Lung microvascular endothelial cell (primary cell): ENCODE data around the gene SEC61A1. TPM values are rescaled to one million over a fixed set of nuclear protein-coding genes. Genes with fewer than 3 reads are reported as not detected.
A peak's percentile ranks its signal among the peaks of the same experiment; 100 is the strongest.

Experiments
- DNase-seq, 2 donors: peaks; one replicate each; pipeline versions ENCODE4 v3.0.0 to v3.0.0-alpha.2; 2010; ENCODE audit warnings: low read depth in 2 of 2
- total RNA-seq: library from RNA; depleted of rRNA; stranded (reverse); fragments of >200 nt; gene quantifications from 2 replicates; pipeline ENCODE4 v1.2.1, GENCODE V29; 2014

Gene SEC61A1
- total RNA-seq, result 166 and 203 TPM in 2 replicates

DNA sequence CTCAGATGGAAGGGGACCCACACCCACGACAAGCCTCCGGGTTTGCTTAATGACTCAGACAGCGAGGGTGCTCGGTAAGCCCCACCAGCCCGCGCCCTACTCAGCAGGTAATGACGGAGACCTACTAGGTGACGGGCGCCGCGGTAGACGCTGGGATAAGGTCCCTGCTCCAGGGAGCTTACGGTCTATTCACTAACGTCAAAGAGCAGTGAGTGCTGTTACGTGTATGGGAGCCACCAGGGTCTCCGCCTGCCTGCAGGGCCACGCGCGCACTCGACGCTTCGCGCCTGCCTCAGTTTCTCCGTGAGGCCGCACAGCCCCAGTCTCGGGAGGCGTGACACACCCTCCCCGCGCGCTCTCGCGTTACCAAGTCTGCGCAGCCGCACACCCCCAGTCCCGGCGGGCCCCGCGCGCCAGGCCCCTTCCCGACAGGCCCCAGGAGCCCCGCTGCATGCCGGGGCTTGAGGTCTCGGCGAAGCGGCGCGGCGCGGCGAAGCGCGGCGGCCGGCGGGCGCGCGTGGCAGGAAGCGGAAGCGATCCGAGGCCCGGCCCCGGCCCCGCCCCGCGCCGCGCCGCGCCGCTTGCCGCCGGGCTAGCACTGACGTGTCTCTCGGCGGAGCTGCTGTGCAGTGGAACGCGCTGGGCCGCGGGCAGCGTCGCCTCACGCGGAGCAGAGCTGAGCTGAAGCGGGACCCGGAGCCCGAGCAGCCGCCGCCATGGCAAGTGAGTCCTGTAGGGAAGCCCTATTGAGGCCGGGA lies at the start of gene SEC61A1:
SEC61A1 (plus strand) TSS at position 601 of the 758 bp plus-strand sequence; CDS start at position 717, 116 bp downstream.
- DNase-seq, result peak; percentile 96 to 97

DNA sequence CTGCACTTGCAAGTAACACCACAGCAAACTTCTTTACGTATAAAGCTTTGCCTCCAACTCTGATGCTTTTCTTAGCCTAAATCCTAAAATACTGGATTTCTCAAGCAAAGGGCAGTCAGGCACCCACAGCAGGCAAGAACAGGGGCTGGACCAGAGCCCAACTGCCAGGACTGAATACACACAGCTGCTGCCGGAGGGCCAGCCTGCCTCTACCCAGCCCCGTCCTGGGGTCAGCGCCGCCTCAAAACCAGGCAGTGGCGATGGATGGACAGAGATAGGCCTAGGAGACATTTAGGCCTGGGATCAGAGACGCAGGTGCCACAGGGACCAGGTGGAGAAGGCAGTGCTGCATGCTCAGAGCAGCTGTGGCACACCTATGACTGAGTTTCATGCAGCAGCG lies 47.6 kb upstream of the SEC61A1 start:
- no peak for DNase-seq

DNA sequence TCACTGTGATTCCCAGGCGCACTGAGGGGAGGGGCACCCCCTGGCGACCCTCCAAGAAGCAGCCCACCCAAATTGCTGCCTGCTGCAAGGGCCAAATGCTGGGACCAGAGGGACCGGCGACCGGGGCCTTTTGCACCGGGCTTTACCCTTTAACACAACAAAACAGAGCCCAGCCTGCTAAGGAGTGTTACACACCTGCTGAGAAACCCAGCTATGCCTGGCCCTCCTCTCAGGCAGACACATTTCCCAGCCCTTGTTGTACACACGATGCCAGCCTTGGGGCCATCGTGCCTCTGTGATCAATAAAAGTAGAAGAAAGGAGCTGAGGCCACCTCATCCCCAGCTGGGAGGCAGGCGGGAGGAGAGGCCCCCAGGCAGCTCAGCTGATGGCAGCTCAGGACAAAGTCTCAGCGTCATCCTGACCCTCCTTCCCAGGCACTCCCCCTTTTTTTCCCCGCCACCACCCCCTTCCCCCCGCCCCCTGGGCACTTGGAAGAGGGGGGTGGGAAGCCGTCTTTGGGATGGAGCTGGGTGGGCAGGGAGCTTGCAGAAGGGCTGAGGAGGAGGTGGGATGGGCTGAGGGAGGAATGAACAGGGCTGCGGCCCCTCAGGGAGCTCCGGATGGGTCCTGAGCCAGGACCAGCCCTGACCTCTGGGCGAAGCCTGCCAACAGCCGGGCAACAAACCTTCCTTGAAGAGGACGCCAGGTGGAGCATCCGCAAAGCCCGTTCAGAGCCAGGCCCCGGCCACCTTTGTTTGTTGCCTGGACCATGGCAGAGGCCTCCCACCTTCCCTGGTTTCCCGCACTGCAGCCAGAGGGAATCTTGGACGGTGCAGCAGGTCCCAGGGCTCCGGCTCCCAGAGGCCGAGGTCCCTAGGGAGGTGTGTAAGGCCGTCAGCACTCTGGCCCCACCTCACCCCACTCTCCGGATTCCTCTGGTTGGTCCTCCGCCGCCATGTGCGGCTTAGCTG lies 45.9 kb upstream of the SEC61A1 start:
- DNase-seq, result no peak

DNA sequence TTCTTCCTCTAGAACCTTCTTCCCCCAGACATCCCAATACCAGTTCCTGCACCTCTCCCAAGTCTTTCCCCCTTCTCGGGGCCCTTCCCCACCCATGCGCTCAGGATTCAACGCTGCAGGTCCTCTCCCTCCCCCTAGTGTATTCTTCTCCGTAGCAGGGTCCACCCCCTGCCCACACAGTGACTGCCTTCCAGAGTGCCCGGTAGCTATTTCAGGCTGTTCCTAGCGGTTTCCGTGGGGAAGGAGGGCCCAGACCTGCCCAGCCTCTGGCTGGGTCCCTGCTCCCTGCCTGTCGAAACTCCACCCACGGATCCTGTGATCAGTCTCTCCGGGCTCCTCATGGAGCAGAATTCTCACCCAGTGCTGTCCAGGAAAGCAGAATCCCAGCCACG lies 45.2 kb upstream of the SEC61A1 start:
- no peak for DNase-seq

DNA sequence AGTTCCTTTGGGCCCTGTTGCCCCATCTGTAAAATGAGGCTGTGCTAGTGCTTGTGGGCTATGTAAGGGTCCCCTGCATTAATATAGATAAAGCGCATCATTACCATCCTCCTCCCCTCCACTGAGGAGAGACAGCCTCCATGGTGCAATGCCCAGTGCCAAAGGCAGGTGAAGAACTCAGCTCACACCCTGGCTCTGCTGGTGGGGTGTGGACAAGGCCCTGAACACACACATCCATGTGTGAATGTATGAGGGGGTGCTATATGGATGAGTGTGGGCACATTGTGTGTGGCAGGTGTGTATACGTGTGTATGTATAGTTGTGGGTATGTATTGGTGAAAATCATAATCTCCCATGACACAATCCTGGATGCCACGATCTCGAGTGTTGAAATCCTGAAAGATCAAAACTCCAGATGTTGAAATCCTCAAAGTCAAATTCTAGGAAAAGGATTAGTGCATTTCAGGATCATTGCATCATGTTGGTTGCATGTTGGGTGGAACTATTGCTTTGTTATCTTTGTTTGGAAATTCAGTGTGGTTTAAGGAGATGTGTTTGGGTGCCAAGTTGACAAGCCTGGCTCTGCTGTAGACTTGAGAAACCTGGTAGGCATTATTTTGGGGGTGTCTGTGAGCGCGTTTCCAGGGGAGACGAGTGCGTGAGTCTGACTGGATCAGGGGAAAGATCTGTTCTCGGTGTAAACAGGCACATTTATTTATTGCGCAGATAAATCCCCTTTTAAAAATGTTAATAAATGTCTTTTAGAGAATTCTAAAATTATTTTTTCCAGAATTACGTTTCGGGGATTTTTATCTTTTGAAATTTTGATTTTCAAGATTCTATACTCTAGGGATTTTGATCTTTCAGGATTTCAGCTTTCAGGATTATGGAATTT lies 42.0 kb upstream of the SEC61A1 start:
- no peak for DNase-seq

DNA sequence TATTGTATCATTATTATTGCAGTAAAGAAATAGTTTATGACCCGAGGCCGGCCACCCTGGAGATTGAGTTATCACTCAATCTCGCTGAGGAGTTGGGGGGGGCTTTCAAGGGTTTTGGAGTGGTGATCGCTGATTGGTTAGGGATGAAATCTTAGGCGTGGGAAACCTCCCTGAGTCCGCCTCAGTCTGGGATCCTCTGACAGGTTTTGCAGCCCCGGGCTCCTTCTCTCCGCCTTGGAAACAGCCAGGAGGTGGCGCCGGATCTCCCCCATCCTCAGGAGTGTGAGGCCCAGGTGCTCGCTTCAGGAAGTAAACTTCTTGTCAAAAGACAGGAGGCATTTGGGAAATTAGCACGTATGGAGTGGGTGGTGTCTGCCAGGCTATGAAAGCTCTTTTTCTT lies 41.1 kb upstream of the SEC61A1 start:
- DNase-seq, result peak; percentile 10 to 17

DNA sequence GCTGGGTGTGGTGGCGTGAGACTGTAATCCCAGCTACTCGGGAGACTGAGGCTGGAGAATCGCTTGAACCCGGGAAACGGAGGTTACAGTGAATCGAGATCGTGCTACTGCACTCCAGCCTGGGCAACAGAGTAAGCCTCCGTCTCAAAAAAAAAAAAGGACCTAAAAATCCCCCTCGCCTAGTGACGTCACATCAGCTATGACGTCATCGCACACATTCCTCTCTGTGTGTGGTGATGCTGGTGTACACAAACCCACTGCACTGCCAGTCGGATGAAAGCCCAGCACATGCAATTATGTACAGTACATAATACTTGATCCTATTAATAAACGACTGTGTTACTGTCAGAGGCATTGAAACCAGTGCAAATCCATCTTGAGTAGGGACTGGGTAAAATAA lies 40.2 kb upstream of the SEC61A1 start:
- DNase-seq, result no peak

DNA sequence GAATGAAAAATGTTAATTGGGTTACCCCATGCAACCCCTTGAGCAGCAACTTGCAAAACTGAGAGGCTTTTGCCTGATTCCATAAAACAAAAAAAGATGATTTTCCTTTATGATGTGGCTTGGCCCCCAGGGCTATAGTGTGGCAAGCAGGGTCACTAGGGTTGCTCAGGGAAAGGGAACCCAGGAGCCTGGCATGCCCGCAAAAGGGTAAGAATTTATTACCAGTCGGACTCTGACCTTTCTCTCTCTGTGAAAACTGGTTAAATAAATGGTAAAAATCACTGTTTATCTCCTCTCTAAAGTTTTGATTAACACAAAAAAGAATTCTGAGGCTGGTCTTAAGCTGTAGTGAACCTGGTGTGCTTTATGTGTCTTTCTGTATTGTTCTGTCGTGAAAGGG lies 37.7 kb upstream of the SEC61A1 start:
- no peak for DNase-seq

DNA sequence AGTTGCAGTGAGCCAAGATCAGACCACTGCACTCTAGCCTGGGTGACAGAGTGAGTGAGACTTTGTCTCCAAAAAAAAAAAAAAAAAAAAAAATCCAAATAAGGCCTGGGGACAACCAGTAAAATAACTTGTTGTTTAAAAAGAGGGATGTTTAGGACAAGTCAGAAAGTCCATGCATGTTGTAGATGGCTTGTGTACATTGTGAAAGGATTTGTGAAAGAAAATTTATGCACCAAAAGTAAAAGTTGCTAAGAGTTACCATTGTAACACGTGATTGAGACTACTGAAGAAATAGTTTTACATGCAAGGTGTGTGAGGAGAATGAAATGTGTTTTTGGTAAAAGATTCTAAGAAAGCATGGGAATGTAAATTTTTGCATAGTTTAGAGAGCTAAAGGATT lies 35.7 kb upstream of the SEC61A1 start:
- DNase-seq, result no peak

DNA sequence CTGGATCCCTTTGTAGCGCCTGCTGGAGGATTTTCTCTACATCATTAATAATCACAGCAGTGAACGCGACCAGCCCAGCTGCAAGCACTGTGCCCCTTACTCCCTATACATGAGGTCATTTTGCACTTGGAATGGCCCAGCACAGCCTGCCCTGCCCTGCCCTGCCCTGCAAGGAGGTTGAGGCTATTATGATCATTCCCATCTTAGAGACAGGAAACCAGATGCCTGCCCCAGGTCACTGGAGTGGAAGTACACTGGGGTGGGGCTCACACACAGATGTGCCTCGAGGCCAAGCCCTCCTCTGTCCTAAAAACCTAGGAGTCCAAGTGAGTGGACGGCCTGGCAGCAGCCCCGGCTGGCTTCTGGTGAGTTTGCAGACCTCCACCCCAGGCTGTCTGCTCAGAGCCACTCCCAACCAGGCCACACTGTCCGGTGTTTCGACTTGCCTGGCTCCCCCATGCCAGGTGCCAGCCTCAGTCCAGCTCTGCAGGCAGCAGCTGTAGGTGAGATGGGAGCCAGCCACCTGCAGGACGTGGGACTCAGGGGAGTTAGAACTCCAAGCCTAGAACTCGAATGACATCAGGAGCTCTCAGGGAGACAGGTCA lies 30.4 kb upstream of the SEC61A1 start:
- no peak for DNase-seq

DNA sequence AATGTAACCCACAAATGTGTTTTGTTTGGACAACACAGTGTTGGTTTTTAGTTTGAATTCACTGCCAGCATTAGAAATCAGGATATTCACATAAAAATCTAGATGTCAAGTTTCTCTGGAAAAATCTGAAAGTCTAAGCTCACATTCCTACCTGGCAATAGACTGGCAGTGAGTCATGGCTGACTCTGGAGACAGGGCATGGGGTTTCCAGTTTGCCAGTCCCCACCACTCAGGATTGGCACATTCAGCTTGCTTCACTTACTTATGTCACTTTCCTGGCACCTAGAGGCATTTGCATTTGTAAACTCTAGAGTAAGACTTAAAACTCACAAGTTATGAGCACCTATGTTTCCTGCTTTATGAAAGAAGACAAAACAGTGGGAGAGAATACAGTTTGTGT lies 19.1 kb upstream of the SEC61A1 start:
- DNase-seq, result peak in 1 of 2 donors; percentile 19

DNA sequence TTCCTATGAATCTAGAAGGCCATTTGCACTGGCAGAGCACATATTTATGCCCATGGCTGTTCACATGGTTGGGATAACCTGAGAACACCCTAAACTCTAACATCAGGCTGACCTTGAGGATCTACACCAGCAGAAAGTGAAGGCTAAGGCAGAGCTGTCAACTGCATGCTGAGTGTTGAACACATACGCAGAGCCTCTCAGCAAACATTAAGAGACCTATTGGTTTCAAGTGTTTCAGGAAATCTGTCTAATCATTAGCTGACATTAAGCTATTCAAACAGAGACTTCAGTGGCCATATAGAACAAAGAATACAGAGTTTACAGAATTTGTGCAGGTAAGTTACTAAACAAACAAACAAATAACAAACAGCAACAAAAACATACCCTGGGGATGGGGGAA lies 16.1 kb upstream of the SEC61A1 start:
- DNase-seq, result no peak

DNA sequence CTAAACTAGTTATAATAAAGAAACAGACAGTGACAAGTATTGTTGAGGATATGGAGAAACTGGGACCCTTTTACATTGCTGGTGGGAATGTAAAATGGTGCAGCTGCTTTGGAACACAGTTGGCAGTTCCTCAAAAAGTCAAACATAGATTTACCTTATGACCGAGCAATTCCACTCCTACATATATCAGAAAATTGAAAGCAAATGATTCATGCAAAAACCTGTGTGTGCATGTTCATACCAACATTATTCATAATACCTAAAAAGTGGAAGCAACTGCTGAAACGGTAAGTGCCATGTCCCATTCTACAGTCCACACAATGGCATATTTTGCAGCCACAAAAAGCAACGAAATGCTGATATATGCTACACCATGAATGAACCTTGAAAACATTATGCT lies 12.2 kb upstream of the SEC61A1 start:
- DNase-seq, result no peak

DNA sequence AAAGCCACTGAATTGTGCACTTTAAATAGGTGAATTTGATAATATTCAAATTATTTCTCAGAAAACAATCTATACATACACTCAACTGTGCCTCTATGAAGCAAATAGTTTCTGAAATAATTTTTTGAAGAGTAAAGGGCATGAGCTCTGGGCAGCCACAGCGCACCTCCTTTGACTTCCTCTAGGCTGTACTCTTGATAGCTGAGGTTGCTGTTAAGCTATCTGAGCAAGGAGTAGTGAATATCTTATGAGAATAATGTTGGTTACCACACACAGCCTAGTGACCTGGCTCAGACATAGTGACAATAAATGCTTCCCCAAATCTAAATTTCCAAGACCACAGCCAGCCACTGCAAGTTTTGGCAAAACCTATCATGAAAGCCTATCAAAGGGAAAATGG lies 11.6 kb upstream of the SEC61A1 start:
- no peak for DNase-seq

DNA sequence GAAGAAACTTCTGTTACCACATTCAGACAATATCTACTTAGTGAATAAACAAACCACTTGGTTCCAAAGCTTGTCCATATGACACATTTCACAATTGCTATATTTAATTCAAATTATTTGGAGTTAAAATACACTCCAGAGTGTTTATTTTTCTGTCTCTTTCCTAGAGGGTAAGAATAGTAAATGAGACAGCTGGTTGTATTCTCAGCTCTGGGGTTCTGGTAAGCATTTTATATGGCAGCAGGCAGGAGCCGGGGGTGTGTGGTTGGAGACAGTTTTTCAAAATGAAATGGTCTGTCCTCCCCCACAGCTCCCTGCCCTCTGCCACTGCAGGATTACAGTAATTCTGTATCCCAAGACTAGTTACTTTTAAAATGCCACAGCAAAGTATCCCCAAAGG lies 10.9 kb upstream of the SEC61A1 start:
- DNase-seq, result no peak

DNA sequence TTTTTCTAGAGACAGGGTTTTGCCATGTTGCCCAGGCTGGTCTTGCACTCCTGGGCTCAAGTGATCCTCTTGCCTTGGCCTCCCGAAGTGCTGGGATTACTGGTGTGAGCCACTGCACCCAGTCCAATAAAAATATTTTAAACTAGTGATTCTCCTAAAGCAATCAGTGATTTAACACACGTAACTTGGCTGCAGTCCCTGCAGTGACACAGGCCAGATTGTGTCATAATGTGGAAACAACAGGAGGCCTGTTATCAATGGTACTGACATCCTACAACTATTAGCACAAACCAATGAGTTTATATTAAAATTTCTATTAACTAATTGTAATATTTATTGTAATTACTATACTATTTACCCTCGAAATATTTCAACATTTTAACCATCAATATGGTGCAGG lies 1.6 kb upstream of the SEC61A1 start:
- peak in 1 of 2 donors; percentile 69 for DNase-seq

DNA sequence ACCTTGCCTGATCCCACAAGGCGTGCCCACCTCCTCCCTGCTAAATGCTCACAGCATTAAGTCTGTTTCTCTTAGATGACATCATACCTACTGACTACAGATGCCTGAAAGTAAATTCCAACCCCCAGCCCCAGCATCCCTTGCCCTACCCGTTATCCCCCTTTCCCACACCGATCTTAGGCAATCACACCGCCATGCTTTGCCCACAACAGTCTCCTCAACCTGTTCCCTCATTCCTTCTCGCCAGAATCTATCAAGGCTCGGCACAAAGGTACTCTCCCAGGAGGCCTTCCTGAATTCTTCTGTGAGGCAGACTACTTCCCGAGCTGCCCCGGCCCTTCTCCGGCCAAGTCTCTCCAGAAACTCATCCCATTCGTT lies 789 bp upstream of the SEC61A1 start:
- DNase-seq, result no peak

DNA sequence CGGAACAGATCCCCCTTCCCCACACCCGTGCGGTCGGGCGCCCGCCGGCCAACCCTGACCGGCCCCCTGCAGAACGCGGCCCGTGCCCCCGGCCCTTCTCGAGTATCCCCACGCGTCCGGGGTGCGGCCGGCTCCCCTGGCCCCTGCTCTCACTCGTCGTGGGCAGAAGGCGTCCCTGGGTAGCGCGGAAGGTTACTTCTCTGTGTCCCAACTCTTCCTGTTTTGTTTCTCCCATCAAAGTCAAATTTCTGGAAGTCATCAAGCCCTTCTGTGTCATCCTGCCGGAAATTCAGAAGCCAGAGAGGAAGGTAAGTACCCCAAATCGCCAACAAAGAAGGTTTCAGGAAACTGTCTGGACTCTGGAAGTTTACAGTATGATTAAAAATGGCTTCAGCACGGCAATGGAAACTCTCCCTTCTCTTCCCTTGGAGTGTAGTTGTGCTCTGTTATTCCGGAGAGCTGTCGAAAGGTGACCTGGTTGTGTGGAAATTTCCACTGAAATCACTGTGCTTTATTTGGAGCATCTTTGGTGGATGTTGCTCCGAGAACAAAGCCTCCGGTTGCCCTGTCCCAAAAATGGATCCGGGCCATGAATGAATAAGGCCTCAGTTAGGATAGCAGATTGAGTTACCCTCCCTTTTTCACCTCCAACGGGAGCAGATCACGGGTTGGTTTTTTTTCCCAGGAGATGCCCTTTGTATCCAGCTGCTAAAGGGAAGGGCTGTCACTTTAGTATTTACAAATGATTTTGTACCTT lies 536 bp downstream of the SEC61A1 start:
- DNase-seq, result peak; percentile 19 to 72

DNA sequence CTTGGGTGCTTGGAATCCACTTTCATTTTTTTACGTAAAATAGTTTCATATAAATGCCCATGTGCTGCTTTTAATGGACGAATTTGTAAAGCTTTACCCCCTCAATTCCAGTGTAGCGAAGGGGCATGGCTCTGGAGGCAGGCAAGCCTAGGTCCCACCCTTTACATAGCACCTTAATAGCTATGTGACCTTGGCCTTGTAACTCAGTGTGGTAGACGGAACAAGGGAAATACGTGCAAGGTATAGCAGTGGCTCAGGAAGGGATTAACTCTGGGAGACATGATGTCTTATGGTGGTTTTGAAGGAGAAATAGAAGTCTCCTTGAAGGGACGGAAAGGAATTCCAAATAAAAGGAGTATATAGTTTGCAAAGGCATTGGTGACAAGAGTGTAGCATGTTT lies 1.4 kb downstream of the SEC61A1 start:
- DNase-seq, result no peak

DNA sequence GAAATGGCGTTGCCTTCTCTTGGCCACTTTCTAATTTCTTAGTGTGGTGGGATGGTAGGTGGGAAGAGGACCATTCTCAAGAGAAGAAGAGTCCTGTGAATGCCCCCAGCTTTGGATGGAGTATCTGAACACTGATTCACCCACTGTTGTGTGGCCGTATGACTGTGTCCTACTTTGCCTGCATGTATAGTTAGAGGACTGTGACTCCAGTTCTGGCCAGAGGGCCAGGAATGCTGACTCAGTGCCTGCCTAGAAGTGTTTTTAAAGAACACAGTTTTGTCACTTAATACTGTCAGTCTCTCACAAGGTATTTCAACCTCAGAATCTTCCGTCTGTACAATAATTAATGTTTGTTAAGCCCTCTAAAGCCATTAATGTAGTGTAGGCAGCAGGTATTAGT lies 2.1 kb downstream of the SEC61A1 start:
- DNase-seq, result peak; percentile 49 to 58
